ENCODE results near the gene TSKU. TPM values are rescaled to one million over a fixed set of nuclear protein-coding genes. Genes with fewer than 3 reads are reported as not detected.

The TSKU gene
- total RNA-seq, 4 donors from 2014 or later: 32.0 to 80.7 (median 63.4) TPM

GRCh38 chr11:76760236-76760635 lies 22.9 kb upstream of the TSKU start:
- no peak overlapping the region for H3K27ac ChIP-seq
- intact Hi-C loops (cut with DNase I; ENCODE audit: low total_unique reads): no loop called here
- DNase-seq: no peak
- H3K4me3 ChIP-seq: no peak overlapping the region
- no peaks in the 10 kb centered on the region for H3K27me3 ChIP-seq
- TF ChIP-seq, protein P1, sequence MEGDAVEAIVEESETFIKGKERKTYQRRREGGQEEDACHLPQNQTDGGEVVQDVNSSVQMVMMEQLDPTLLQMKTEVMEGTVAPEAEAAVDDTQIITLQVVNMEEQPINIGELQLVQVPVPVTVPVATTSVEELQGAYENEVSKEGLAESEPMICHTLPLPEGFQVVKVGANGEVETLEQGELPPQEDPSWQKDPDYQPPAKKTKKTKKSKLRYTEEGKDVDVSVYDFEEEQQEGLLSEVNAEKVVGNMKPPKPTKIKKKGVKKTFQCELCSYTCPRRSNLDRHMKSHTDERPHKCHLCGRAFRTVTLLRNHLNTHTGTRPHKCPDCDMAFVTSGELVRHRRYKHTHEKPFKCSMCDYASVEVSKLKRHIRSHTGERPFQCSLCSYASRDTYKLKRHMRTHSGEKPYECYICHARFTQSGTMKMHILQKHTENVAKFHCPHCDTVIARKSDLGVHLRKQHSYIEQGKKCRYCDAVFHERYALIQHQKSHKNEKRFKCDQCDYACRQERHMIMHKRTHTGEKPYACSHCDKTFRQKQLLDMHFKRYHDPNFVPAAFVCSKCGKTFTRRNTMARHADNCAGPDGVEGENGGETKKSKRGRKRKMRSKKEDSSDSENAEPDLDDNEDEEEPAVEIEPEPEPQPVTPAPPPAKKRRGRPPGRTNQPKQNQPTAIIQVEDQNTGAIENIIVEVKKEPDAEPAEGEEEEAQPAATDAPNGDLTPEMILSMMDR (IDR thresholded peaks at IDR 0.05): no peak
- TF ChIP-seq EP300 (IDR thresholded peaks at IDR 0.05; ENCODE audit: low read depth): no peak
- no peak for TF ChIP-seq POLR2A (IDR thresholded peaks at IDR 0.05)
- TF ChIP-seq POLR2AphosphoS5 (IDR thresholded peaks at IDR 0.05): no peak
- no peaks in the 10 kb centered on the region for H3K9me3 ChIP-seq
- 60 to 81% methylated on average over 2 to 4 of the region's 4 CpGs for WGBS, 2 donors (ENCODE audit: low coverage in 1 of 2)
- in situ Hi-C loops (cut with MboI; ENCODE audit: low pct_ligation_motif_present in 1 of 4, low pct_unique_long_range_greater_than_20kb in 1 of 4, low sequenced_read_pairs in 3 of 4): no loop called here
- peaks cover 0 to 15% (median 7%) of the 10 kb centered on the region in 4 donors for H3K4me1 ChIP-seq
- no peaks in the 10 kb centered on the region for H3K36me3 ChIP-seq

DNA sequence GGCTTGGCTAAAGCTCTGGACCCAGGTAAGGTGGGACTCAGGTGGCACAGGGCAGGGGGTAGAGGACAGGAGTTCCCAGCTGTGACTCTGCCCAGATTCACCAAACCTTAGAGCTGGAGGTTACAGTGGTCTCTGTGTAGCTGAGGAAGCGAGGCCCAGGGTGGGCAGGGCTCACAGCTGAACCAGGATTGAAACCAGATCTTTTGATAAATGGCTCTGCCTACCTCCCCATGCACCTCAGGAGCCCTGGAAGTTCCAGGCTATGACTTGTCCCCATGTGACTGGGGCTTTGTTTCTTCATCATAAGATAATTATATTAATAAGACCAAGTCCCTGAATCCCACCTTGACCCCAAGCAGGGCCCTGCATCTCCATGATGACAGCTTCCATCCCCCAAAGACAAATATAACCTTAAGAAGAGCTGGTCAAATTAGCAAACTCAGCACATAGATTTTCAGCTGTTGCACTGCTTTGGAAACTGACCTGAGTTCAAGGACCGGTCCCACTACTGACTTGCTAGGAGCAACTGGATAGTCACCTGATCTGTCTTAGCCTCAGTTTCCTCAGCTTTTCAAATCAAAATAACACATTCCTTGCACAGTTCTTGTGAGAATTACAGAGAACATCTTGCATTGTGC lies 21.3 kb upstream of the TSKU start:
- intact Hi-C loops (cut with DNase I; ENCODE audit: low total_unique reads) (no loop called here), in situ Hi-C loops (cut with MboI; ENCODE audit: low pct_ligation_motif_present in 1 of 4, low pct_unique_long_range_greater_than_20kb in 1 of 4, low sequenced_read_pairs in 3 of 4) (no loop called here)
- Histone ChIP-seq H3K27ac (no peak overlapping the region), H3K27me3 (no peaks in the 10 kb centered on the region), H3K9me3 (no peaks in the 10 kb centered on the region), H3K4me1 (peaks cover 0 to 11% (median 5%) of the 10 kb centered on the region in 4 donors), H3K4me3 (no peak overlapping the region), H3K36me3 (no peaks in the 10 kb centered on the region)
- TF ChIP-seq EP300 (IDR thresholded peaks at IDR 0.05; ENCODE audit: low read depth) (no peak), POLR2AphosphoS5 (IDR thresholded peaks at IDR 0.05) (no peak), POLR2A (IDR thresholded peaks at IDR 0.05) (no peak)
- TF ChIP-seq, protein P1 (IDR thresholded peaks at IDR 0.05): no peak
- 84% methylated on average over 2 of the region's 2 CpGs; no CpG with 5 or more reads in 1 of the 2 donors for WGBS, 2 donors (ENCODE audit: low coverage in 1 of 2)
- DNase-seq: no peak

DNA sequence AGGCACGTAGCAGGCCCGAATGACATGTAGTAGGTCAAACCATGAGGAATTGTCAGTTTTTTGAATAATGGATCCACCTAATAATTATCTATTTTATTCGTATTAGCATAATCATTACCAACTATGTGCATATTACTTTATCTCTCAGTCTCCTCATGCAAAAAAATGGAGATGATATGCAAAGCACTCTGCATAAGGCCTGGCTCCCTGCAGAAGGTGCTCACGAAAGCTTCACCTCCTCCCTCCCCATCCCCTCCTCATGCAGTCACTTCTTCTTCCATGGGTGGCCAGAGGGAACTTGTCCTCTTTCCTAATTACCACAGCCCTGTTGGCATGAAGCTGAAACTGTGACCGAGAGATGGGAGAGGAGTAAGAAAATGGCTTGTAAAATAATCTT lies 20.8 kb upstream of the TSKU start:
- Histone ChIP-seq H3K4me3 (no peak overlapping the region), H3K36me3 (no peaks in the 10 kb centered on the region), H3K4me1 (peaks cover 0 to 12% (median 5%) of the 10 kb centered on the region in 4 donors), H3K27me3 (no peaks in the 10 kb centered on the region), H3K9me3 (no peaks in the 10 kb centered on the region), H3K27ac (no peak overlapping the region)
- in situ Hi-C loops (cut with MboI; ENCODE audit: low pct_ligation_motif_present in 1 of 4, low pct_unique_long_range_greater_than_20kb in 1 of 4, low sequenced_read_pairs in 3 of 4): no loop called here
- WGBS, 2 donors (ENCODE audit: low coverage in 1 of 2): 50 to 86% methylated on average over 1 to 5 of the region's 5 CpGs
- DNase-seq: no peak
- TF ChIP-seq POLR2AphosphoS5 (IDR thresholded peaks at IDR 0.05) (no peak), EP300 (IDR thresholded peaks at IDR 0.05; ENCODE audit: low read depth) (no peak), POLR2A (IDR thresholded peaks at IDR 0.05) (no peak)
- intact Hi-C loops (cut with DNase I; ENCODE audit: low total_unique reads): no loop called here

DNA sequence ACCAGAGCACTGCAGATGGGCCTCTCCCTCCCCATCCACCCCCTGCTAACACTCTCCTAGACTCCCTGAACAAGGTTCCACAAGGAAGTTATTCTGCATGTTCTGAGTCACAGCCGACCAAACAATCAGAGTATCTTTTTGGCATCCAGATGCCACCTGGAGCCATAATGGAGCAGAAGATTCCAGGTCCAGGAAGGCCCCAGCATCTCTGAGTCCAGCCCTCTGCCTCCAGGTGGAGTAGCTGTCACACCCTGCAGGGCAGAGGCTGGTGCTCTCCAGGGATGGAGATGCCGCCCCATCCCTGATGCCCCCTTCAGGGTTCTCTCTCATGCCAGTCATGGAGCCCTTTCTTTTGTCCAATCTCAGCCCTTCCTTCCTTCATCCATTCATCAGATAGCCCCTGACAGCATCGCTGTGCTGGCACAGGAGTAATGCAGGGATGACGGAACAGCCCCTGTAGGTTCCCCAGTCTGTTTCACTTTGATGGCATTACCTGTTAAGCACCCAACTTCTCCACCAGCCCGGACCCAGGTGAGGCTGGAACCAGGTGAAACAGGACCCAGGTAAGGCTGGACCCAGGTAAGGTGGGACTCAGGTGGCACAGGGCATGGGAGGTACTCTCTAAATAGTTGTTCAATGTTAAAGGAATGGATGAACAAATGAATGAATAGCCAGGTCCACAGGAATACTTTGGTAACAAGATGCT lies 20.1 kb upstream of the TSKU start:
- Histone ChIP-seq H3K9me3 (no peaks in the 10 kb centered on the region), H3K27me3 (no peaks in the 10 kb centered on the region), H3K4me1 (peaks cover 5 to 19% (median 12%) of the 10 kb centered on the region in 4 donors), H3K4me3 (no peak overlapping the region), H3K36me3 (no peaks in the 10 kb centered on the region), H3K27ac (no peak overlapping the region)
- no peak for TF ChIP-seq POLR2AphosphoS5 (IDR thresholded peaks at IDR 0.05)
- TF ChIP-seq, protein P1 (IDR thresholded peaks at IDR 0.05): no peak
- TF ChIP-seq POLR2A (IDR thresholded peaks at IDR 0.05): no peak
- no peak for TF ChIP-seq EP300 (IDR thresholded peaks at IDR 0.05; ENCODE audit: low read depth)
- intact Hi-C loops (cut with DNase I; ENCODE audit: low total_unique reads) (no loop called here), in situ Hi-C loops (cut with MboI; ENCODE audit: low pct_ligation_motif_present in 1 of 4, low pct_unique_long_range_greater_than_20kb in 1 of 4, low sequenced_read_pairs in 3 of 4) (no loop called here)
- no peak for DNase-seq
- 86 to 87% methylated on average over 4 to 5 of the region's 5 CpGs for whole genome bisulfite sequencing, 2 donors (ENCODE audit: low coverage in 1 of 2)

All from transverse colon (tissue), 4 donors.